Measurements from ENCODE around the gene CELF5. TPM values are rescaled to one million over a fixed set of nuclear protein-coding genes. Genes with fewer than 3 reads are reported as not detected.
A peak's percentile ranks its signal among the peaks of the same experiment; 100 is the strongest.

CELF5 gene
- total RNA-seq, 4 donors from 2014 or later: not detected

DNA sequence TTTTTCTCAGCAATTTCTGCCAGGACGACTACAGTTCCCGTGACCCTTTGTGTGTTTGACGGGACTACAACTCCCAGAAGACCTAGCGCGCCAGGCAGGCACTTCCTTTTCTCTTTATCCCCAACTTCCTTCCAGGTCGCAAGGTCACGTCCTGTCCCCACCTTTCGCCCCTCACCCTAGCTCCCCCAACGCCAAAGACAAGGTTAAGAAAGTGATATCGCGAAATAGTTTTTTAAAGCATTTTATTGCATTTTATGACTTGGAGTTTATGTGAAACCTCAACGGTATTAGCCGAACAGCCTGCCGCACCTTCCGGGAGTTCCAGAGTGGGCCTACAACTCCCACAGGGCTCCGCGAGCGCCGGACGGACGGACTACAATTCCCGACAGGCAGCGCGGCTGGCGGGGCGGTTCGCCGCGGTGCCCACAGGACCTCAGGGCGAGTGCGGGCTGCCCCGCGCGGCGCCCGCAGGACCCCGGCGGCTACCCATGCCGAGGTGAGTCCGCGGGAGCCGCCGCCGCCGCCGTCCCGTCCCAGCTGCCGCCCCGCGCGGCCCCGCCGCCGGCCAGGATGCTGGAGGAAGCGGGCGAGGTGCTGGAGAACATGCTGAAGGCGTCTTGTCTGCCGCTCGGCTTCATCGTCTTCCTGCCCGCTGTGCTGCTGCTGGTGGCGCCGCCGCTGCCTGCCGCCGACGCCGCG lies 38.9 kb upstream of the CELF5 start, which contains the start of gene NCLN:
NCLN (plus strand) TSS at position 470 of the 699 bp plus-strand sequence; CDS start at position 571, 101 bp downstream.
- WGBS, 2 donors: 0% methylated on average over 24 to 38 of the region's 69 CpGs
- peak; percentile 86 to 95 for DNase-seq (ENCODE audit: low spot score in 2 of 2)
- peak in 1 of 2 donors; percentile 56 for TF ChIP-seq POLR2A (IDR thresholded peaks at IDR 0.05)
- peak; percentile 52 to 81 for TF ChIP-seq EP300 (IDR thresholded peaks at IDR 0.05)
- TF ChIP-seq, protein P1, sequence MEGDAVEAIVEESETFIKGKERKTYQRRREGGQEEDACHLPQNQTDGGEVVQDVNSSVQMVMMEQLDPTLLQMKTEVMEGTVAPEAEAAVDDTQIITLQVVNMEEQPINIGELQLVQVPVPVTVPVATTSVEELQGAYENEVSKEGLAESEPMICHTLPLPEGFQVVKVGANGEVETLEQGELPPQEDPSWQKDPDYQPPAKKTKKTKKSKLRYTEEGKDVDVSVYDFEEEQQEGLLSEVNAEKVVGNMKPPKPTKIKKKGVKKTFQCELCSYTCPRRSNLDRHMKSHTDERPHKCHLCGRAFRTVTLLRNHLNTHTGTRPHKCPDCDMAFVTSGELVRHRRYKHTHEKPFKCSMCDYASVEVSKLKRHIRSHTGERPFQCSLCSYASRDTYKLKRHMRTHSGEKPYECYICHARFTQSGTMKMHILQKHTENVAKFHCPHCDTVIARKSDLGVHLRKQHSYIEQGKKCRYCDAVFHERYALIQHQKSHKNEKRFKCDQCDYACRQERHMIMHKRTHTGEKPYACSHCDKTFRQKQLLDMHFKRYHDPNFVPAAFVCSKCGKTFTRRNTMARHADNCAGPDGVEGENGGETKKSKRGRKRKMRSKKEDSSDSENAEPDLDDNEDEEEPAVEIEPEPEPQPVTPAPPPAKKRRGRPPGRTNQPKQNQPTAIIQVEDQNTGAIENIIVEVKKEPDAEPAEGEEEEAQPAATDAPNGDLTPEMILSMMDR (IDR thresholded peaks at IDR 0.05): peak in 2 of 5 experiments; percentile 11 to 33
- Histone ChIP-seq H3K36me3 (peaks cover 0 to 16% (median 0%) of the 10 kb centered on the region in 3 donors), H3K27ac (peak within 1 kb of the TSS; percentile 71 to 81 (median 76)), H3K4me3 (peak within 1 kb of the TSS; percentile 69 to 100 (median 74)), H3K27me3 (no peaks in the 10 kb centered on the region), H3K4me1 (peaks cover 0 to 35% (median 16%) of the 10 kb centered on the region in 4 donors), H3K9me3 (no peaks in the 10 kb centered on the region)

DNA sequence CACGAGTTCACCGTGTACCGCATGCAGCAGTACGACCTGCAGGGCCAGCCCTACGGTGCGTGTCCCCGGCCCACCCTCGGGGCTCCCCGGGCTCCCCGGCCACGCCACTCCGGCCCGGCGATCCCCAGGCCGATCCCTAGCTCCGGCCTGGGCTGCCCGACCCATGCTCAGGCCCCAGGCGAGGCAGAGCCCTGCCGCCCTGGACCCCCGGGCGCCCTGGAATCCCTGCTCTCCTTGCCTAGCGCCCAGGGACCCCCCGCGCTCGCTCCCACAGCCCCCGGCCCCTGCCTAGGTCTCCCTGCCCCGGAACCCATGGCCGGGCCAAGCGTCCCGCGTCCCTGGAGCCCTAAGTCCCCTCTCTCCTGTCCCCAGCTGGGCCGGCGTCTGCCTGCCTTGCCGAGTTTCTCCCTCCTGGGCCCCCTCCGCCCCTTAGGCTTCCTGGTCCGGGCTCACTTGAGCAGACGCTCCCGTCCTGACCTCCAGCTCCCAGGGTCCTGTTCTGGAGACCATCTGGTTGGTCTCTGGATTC lies 38.2 kb upstream of the CELF5 start:
- H3K9me3 ChIP-seq: no peaks in the 10 kb centered on the region
- peak overlapping the region in 3 of 4 donors; percentile 55 to 81 (median 71) for H3K27ac ChIP-seq
- WGBS, 2 donors: 0% methylated on average over 13 to 14 of the region's 38 CpGs
- peaks cover 0 to 20% (median 0%) of the 10 kb centered on the region in 3 donors for H3K36me3 ChIP-seq
- TF ChIP-seq, protein P1 (IDR thresholded peaks at IDR 0.05): no peak
- TF ChIP-seq EP300 (IDR thresholded peaks at IDR 0.05) (no peak), POLR2A (IDR thresholded peaks at IDR 0.05) (no peak)
- no peaks in the 10 kb centered on the region for H3K27me3 ChIP-seq
- DNase-seq (ENCODE audit: low spot score in 2 of 2): no peak
- H3K4me1 ChIP-seq: peaks cover 0 to 35% (median 16%) of the 10 kb centered on the region in 4 donors
- peak overlapping the region; percentile 69 to 100 (median 74) for H3K4me3 ChIP-seq

DNA sequence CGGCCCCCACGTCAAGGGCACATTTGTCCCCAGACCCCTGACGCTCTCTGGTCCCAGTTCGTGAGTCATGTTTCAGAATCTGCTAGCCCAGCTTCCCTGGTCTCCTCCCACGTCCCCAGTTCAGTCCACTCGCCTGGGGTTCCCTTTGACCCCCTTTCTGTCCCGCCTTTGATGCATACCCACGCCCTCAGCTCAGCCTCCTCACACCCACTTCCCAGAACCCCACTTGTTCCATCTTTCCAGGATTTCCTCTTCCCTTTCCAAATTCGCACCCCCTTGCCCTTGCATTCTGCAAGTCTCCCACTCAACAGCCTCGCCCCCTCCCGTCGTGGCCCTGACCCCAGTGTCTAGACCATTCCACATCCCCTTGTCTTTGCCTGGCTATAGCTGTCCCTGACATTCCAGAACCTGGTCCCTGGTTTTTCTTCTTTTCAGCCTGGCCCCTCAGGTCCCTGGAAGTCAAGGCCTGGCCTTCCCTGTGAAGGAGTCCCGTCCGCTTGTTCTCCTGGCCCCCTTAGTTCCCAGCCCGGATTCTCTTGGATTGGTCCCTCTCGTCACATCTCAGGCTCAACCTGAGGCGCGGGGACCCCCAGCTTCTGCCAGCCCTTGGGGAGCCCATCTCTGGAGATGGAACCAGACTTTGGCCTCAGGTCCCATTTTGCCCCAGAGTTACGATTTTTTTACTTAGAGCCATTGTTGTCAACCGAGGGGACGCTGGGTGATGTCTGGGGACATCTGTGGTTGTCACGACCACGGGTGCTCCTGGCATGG lies 37.4 kb upstream of the CELF5 start:
- WGBS, 2 donors: 58 to 63% methylated on average over 23 of the region's 23 CpGs
- Histone ChIP-seq H3K9me3 (no peaks in the 10 kb centered on the region), H3K36me3 (peaks cover 0 to 23% (median 0%) of the 10 kb centered on the region in 3 donors), H3K27me3 (no peaks in the 10 kb centered on the region), H3K4me3 (peak overlapping the region; percentile 69 to 100 (median 74)), H3K4me1 (peaks cover 0 to 35% (median 16%) of the 10 kb centered on the region in 4 donors), H3K27ac (peak overlapping the region in 1 of 4 donors; percentile 71)
- TF ChIP-seq, protein P1 (IDR thresholded peaks at IDR 0.05): no peak
- TF ChIP-seq EP300 (IDR thresholded peaks at IDR 0.05) (no peak), POLR2A (IDR thresholded peaks at IDR 0.05) (no peak)
- no peak for DNase-seq (ENCODE audit: low spot score in 2 of 2)

DNA sequence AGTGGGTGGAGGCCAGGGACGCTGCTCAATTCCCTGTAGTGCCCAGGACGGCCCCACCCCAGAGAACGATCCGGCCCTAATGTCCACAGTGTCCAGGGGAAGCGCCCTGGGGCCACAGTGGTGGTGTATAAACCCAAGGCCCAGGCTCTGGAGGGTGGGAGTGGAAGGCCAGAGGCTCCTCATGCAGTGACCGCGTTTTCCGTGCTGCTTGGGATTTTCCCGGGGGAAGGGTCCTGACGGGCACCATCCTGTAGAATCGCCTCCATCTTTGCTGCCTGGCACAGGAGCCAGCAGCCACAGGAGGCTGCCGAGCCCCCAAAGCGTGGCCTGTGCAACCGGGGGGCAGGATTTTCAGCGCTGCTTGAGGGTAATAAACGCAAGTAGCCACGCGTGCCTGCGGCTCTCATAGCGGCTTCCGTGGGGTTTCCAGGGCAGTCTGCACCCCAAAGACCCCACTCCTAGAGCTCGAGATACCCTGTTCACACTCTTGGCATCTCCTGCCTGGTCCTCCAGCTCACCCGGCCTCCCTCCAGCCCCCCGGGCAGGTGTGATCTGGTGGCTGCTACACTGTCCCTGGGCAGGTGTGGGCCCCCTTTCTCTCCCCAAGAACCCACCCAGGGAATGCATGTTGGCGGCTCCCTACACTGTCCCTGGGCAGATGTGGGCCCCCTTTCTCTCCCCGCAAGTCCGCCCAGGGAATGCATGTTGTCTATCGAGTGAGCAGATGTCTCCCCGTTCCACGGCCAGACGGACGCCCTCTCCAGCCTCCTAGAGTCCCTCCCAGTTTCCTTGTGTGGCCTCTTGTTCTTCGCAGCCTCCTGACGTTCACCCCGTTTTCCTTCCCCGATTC lies 36.6 kb upstream of the CELF5 start:
- WGBS, 2 donors: 88% methylated on average over 29 to 34 of the region's 36 CpGs

More for the DNA sequence above, 36.6 kb upstream of the CELF5 start:
- Histone ChIP-seq H3K4me1 (peaks cover 0 to 35% (median 16%) of the 10 kb centered on the region in 4 donors), H3K36me3 (peaks cover 0 to 31% (median 0%) of the 10 kb centered on the region in 3 donors), H3K9me3 (no peaks in the 10 kb centered on the region), H3K27ac (peak overlapping the region in 1 of 4 donors; percentile 62), H3K4me3 (no peak overlapping the region), H3K27me3 (no peaks in the 10 kb centered on the region)
- no peak for DNase-seq (ENCODE audit: low spot score in 2 of 2)
- TF ChIP-seq, protein P1 (IDR thresholded peaks at IDR 0.05): no peak
- no peak for TF ChIP-seq POLR2A (IDR thresholded peaks at IDR 0.05)
- TF ChIP-seq EP300 (IDR thresholded peaks at IDR 0.05): no peak
